GM06990 (cell line): ENCODE results near the gene SLC28A2.
"Not testable (repeated sequence)": the region's sequence is repeated elsewhere in the genome, so short reads cannot be mapped to it uniquely, and the experiment has no call there.

ENCODE experiments used
- DNase-seq: peaks from one replicate; pipeline ENCODE4 v3.0.0-alpha.2; 2011; ENCODE audit not compliant: insufficient read length; ENCODE audit errors: extremely low read depth
- H3K27me3 ChIP-seq: replicated peaks from 2 replicates; pipeline ENCODE4 v1.6.0; 2011; ENCODE audit warnings: low read length; ENCODE audit not compliant: control insufficient read depth, insufficient read depth
- H3K36me3 ChIP-seq: 2 replicates; pipeline ENCODE4 v1.5.1; 2011; ENCODE audit warnings: low read length; ENCODE audit not compliant: control insufficient read depth, insufficient read depth
- H3K4me3 ChIP-seq: replicated peaks from 2 replicates; pipeline ENCODE4 v1.5.1; 2011; ENCODE audit warnings: low read depth, mild to moderate bottlenecking, control low read depth, low read length
- CTCF ChIP-seq: IDR thresholded peaks from 2 replicates; pipeline ENCODE4 v1.5.1; 2011; ENCODE audit warnings: low read length, control low read depth, mild to moderate bottlenecking, inconsistent platforms; ENCODE audit not compliant: insufficient read depth, poor library complexity, severe bottlenecking

SLC28A2 gene

GRCh38 chr15:45306105-45306504 is 54.1 kb downstream of the SLC28A2 start:
- H3K4me3 ChIP-seq, result no peak overlapping the region
- no peaks in the 10 kb centered on the region; the same call in 1 of the 2 replicates for H3K27me3 ChIP-seq
- H3K36me3 ChIP-seq, result no peaks in the 10 kb centered on the region
- no peak for TF ChIP-seq CTCF
- no peak for DNase-seq

GRCh38 chr15:45307230-45307924 is 55.3 kb downstream of the SLC28A2 start:
- DNase-seq, result no peak
- peak; percentile 39 for TF ChIP-seq CTCF
- H3K27me3 ChIP-seq, result no peaks in the 10 kb centered on the region; the same call in 1 of the 2 replicates
- H3K4me3 ChIP-seq, result peak overlapping the region; percentile 34
- no peaks in the 10 kb centered on the region for H3K36me3 ChIP-seq

DNA sequence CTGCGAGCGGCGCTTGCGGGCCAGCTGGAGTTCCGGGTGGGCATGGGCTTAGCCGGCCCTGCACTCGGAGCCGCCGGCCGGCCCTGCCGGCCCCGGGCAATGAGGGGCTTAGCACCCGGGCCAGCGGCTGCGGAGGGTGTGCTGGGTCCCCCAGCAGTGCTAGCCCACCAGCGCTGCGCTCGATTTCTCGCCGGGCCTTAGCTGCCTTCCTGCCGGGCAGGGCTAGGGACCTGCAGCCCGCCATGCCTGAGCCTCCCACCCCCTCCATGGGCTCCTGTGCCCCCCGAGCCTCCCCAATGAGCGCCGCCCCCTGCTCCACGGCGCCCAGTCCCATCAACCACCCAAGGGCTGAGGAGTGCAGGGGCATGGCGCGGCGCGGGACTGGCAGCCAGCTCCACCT is 62.1 kb downstream of the SLC28A2 start:
- not testable (repeated sequence) for H3K27me3 ChIP-seq, H3K4me3 ChIP-seq, H3K36me3 ChIP-seq, DNase-seq

DNA sequence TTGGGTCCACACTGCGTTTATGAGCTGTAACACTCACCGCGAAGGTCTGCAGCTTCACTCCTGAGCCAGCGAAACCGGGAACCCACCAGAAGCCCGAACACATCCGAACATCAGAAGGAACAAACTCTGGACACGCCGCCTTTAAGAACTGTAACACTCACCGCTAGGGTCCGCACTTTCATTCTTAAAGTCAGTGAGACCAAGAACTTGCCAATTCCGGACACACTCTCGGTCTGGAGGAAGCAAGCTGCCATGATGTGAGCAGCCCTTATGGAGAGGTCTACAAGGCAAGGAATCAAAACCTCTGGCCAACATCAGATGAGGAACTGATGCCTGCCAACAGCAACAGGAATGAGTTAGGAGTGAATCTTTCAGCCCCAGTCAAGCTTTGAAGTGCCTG is 62.9 kb downstream of the SLC28A2 start:
- DNase-seq, result no peak
- no peak overlapping the region for H3K4me3 ChIP-seq
- no peak for TF ChIP-seq CTCF

DNA sequence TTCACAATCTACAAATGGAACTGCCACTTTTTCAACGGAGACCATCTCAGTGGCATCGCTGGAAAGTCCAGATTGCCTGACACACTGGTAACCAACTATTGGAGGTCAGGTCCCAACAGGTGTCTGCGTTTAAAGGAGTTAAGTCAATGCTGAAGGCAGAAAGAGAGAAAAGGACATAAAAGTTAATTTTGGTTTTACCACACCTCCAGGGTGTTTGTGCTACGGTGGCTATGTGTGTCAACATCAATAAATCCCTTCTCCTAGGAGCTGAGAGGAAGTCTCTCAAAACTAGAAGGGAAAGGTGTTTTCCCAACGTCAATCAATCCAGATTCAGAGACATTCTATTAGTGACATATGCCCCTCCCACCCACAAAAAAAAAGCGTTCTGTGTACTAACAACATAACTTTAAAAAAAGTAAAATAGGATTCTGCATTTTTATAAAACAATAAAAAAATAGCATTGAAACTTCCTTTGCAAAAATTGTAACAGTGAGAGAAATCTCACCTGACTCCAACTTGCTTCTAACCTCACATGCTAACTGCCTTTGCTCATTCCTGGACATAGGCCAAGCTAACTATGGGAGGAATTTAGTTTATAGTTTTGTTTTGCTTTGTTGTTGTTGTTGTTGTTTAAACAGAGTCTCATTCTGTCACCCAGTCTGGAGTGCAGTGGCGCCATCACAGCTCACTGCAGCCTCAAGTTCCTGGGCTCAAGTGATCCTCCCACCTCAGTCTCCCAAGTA is 67.6 kb downstream of the SLC28A2 start:
- Histone ChIP-seq H3K27me3 (no peaks in the 10 kb centered on the region), H3K4me3 (no peak overlapping the region), H3K36me3 (no peaks in the 10 kb centered on the region)
- TF ChIP-seq CTCF, result no peak
- no peak for DNase-seq

More for the DNA sequence above, 62.9 kb downstream of the SLC28A2 start:
- H3K27me3 ChIP-seq, result no peaks in the 10 kb centered on the region
- no peaks in the 10 kb centered on the region for H3K36me3 ChIP-seq

GRCh38 chr15:45320581-45321205 is 68.7 kb downstream of the SLC28A2 start:
- no peaks in the 10 kb centered on the region for H3K27me3 ChIP-seq
- TF ChIP-seq CTCF, result no peak
- DNase-seq, result no peak
- no peaks in the 10 kb centered on the region for H3K36me3 ChIP-seq
- no peak overlapping the region for H3K4me3 ChIP-seq
